ENCODE data around the gene ACVR2B.

DNA sequence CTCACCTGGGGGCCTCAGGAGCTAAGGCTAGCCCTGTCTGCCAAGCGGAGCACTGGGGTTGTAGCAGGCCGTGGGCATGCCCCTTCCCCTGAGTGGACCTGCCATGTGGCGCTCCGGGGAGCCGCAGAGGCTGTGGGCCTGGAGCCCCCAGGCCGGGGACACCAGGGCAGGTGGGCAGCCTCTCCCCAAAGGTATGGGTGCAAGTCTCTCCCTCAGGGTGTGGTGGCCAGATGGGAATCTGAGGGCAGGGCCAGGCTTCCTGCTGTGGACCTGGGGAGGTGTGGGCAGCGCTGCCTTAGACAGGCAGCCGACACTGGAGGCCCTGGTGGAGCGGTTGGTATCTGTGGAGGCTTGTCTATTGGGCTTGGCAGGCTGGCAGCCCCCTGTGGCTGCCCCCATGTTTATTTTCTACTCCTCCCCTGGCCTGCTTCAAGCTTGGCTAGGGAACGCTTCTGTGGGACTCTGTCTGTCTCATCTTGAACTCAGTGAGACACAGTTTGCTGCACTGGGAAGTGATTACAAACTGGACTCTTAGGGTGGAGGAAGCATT lies 5.9 kb downstream of the ACVR2B start:
- TF ChIP-seq, protein P1, sequence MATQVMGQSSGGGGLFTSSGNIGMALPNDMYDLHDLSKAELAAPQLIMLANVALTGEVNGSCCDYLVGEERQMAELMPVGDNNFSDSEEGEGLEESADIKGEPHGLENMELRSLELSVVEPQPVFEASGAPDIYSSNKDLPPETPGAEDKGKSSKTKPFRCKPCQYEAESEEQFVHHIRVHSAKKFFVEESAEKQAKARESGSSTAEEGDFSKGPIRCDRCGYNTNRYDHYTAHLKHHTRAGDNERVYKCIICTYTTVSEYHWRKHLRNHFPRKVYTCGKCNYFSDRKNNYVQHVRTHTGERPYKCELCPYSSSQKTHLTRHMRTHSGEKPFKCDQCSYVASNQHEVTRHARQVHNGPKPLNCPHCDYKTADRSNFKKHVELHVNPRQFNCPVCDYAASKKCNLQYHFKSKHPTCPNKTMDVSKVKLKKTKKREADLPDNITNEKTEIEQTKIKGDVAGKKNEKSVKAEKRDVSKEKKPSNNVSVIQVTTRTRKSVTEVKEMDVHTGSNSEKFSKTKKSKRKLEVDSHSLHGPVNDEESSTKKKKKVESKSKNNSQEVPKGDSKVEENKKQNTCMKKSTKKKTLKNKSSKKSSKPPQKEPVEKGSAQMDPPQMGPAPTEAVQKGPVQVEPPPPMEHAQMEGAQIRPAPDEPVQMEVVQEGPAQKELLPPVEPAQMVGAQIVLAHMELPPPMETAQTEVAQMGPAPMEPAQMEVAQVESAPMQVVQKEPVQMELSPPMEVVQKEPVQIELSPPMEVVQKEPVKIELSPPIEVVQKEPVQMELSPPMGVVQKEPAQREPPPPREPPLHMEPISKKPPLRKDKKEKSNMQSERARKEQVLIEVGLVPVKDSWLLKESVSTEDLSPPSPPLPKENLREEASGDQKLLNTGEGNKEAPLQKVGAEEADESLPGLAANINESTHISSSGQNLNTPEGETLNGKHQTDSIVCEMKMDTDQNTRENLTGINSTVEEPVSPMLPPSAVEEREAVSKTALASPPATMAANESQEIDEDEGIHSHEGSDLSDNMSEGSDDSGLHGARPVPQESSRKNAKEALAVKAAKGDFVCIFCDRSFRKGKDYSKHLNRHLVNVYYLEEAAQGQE (IDR thresholded peaks at IDR 0.05; ENCODE audit: insufficient read depth in 1 of 2, low read depth in 2 of 2, low read length in 1 of 2), result no peak
- no peak for TF ChIP-seq POLR2AphosphoS5 (IDR thresholded peaks at IDR 0.05; ENCODE audit: low read depth, low read length)
